Upper lobe of left lung (tissue), 6 donors: ENCODE results near the gene GDF2. TPM values are rescaled to one million over a fixed set of nuclear protein-coding genes. Genes with fewer than 3 reads are reported as not detected.

Experiments
- ATAC-seq, 2 donors: fragments of 200-7000 bp; cut with Tn5 transposase; one replicate each; pipeline ENCODE4 v1.9.1; 2022; ENCODE audit warnings: mild to moderate bottlenecking in 2 of 2, moderate library complexity in 2 of 2; ENCODE audit not compliant: low FRiP score in 2 of 2
- DNase-seq, 2 donors: peaks; one replicate each; pipeline ENCODE4 v3.0.0-alpha.2; 2019 to 2020
- H3K27ac ChIP-seq, 4 donors: fragments of 200-600 bp; sonication (generic); one replicate each; pipeline ENCODE4 v1.5.1; 2016 to 2019
- H3K27me3 ChIP-seq, 4 donors: fragments of 200-600 bp; sonication (generic); one replicate each; pipeline ENCODE4 v1.5.1; 2017 to 2019
- H3K36me3 ChIP-seq, 4 donors: fragments of 200-600 bp; sonication (generic); one replicate each; pipeline ENCODE4 v1.5.1; 2016 to 2019
- H3K4me1 ChIP-seq, 4 donors: fragments of 200-600 bp; sonication (generic); one replicate each; pipeline ENCODE4 v1.5.1; 2018 to 2019
- H3K4me3 ChIP-seq, 4 donors: fragments of 200-600 bp; sonication (generic); one replicate each; pipeline ENCODE4 v1.5.1; 2017 to 2019; ENCODE audit warnings: mild to moderate bottlenecking in 2 of 4, moderate library complexity in 1 of 4
- H3K9me3 ChIP-seq, 4 donors: fragments of 200-600 bp; sonication (generic); one replicate each; pipeline ENCODE4 v1.5.1; 2018 to 2019
- CTCF ChIP-seq, 6 experiments: fragments of 450-650 bp in 4 of 6; fragments of 200-600 bp in 2 of 6; sonication (generic) in 2 of 6; IDR thresholded peaks; one replicate each; pipeline ENCODE4 v1.5.1; 2016 to 2019; ENCODE audit warnings: antibody characterized with exemption in 6 of 6
- EP300 ChIP-seq, 4 donors: sonication (generic); formaldehyde crosslinking; IDR thresholded peaks; one replicate each; pipeline ENCODE4 v1.5.1; 2017; ENCODE audit warnings: antibody characterized with exemption in 4 of 4, control low read depth in 2 of 4
- POLR2A ChIP-seq, 4 donors: fragments of 450-650 bp; IDR thresholded peaks; one replicate each; pipeline ENCODE4 v1.5.1; 2016 to 2017; ENCODE audit warnings: antibody characterized with exemption in 4 of 4, mild to moderate bottlenecking in 2 of 4
- POLR2AphosphoS5 ChIP-seq, 2 donors: sonication (generic); formaldehyde crosslinking; IDR thresholded peaks; one replicate each; pipeline ENCODE4 v1.5.1; 2017; ENCODE audit warnings: antibody characterized with exemption in 2 of 2
- WGBS, 2 donors: methylation state at CpG; one replicate each; pipeline ENCODE4 v1.1.5; 2017 to 2018; 5-methylcytosine and 5-hydroxymethylcytosine counted together
- total RNA-seq, 6 donors: library from RNA; depleted of rRNA in 4 of 6; stranded (reverse); fragments of >200 nt in 4 of 6; gene quantifications; one replicate each; pipeline versions ENCODE4 v1.1.0 to v1.2.1, GENCODE V29; 2016 to 2021
- donor health status: DM: no; HTN: no; CAD: no; lungs with moderate emphysema.
- donor health status: DM: no; HTN: yes; CAD: no; lungs with severe emphysema.

Gene GDF2
- total RNA-seq, 6 donors from 2014 or later: not detected

DNA sequence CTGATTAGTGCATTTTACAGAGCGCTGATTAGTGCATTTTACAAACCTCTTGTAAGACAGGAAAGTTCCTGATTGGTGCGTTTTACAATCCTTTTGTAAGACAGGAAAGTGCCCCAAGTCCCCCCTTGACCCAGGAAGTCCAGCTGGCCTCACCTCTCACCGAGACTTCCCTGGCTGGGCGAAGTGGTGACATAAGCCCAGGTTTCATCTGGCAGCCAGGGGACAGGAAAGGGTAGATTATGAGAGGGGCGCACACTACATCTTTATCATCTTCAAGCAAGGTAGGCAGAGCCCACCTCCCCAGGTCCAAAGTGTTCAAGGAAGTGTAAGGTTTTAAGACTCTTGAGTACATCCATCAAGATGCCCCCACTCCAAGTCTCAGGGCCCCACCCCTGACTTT lies 27.8 kb upstream of the GDF2 start:
- no peaks in the 10 kb centered on the region for H3K27me3 ChIP-seq
- WGBS, 2 donors: 90 to 92% methylated on average over 5 of the region's 5 CpGs
- H3K4me1 ChIP-seq: no peaks in the 10 kb centered on the region
- no peak overlapping the region for H3K27ac ChIP-seq
- no peak for TF ChIP-seq POLR2A (IDR thresholded peaks at IDR 0.05)
- no peak for TF ChIP-seq EP300 (IDR thresholded peaks at IDR 0.05)
- TF ChIP-seq CTCF (IDR thresholded peaks at IDR 0.05): no peak
- TF ChIP-seq POLR2AphosphoS5 (IDR thresholded peaks at IDR 0.05): no peak
- no peaks in the 10 kb centered on the region for H3K9me3 ChIP-seq
- H3K36me3 ChIP-seq: no peaks in the 10 kb centered on the region
- ATAC-seq: no peak
- no peak for DNase-seq
- H3K4me3 ChIP-seq: no peak overlapping the region

- H3K27me3 ChIP-seq: peaks cover 0 to 7% (median 3%) of the 10 kb centered on the region in 4 donors
- peak overlapping the region in 1 of 4 donors; percentile 35 for H3K27ac ChIP-seq
- ATAC-seq (no peak), DNase-seq (no peak)
- 65 to 87% methylated on average over 3 to 5 of the region's 5 CpGs for WGBS, 2 donors
- H3K36me3 ChIP-seq: no peaks in the 10 kb centered on the region
- TF ChIP-seq POLR2A (IDR thresholded peaks at IDR 0.05): no peak
- no peak for TF ChIP-seq POLR2AphosphoS5 (IDR thresholded peaks at IDR 0.05)
- TF ChIP-seq CTCF (IDR thresholded peaks at IDR 0.05): no peak
- no peak for TF ChIP-seq EP300 (IDR thresholded peaks at IDR 0.05)
- H3K4me3 ChIP-seq: no peak overlapping the region
- no peaks in the 10 kb centered on the region for H3K9me3 ChIP-seq
- peaks cover 0 to 7% (median 2%) of the 10 kb centered on the region in 4 donors for H3K4me1 ChIP-seq
These were observed 26.8 kb upstream of the GDF2 start for GRCh38 chr10:47295411-47295810.

DNA sequence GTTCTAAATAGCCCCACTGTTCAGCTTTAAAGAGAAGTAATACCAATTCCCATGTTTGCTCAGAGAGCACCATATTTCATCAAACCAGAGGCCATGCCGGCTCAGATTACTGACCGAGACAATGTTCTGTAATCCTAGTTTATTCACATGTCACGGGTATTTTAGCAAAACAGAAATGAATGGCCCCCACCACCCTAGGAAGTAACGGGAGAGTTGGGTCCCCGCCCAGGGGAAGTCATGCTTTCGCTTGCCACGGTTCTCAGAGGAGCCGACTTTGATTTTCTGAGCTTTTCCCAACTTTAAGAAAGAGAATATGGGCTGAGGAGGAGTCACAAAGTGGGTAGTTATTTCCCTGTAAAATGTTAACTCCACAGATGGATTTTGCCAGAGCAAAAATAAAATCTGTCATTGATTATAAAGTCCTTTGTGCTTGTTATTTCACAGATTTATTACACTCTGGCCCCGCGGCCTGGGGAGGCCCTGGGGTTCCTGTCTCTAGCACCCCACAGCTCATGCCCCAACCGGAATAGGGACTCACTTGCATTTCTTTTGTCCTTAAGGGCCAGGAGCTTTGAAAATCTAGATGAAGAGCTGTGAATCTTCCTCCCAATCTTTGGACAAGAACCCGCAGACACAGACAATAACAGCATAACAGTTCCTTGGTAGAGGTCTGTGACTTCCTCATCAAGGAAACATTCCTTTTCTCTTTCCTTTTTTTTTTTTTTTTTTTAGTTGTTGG lies 25.9 kb upstream of the GDF2 start:
- Histone ChIP-seq H3K9me3 (no peaks in the 10 kb centered on the region), H3K36me3 (no peaks in the 10 kb centered on the region), H3K27me3 (peaks cover 0 to 12% (median 5%) of the 10 kb centered on the region in 4 donors), H3K4me1 (peaks cover 0 to 12% (median 6%) of the 10 kb centered on the region in 4 donors), H3K27ac (peak overlapping the region in 2 of 4 donors; percentile 27 to 35), H3K4me3 (no peak overlapping the region)
- WGBS, 2 donors: 32 to 34% methylated on average over 12 of the region's 12 CpGs
- ATAC-seq (peak in 1 of 2 donors; percentile 21), DNase-seq (peak in 1 of 2 donors; percentile 18)
- TF ChIP-seq POLR2A (IDR thresholded peaks at IDR 0.05): no peak

- ATAC-seq: no peak
- DNase-seq: no peak
- Histone ChIP-seq H3K4me3 (no peak overlapping the region), H3K27ac (no peak overlapping the region), H3K4me1 (peaks cover 0 to 12% (median 6%) of the 10 kb centered on the region in 4 donors), H3K27me3 (peaks cover 0 to 14% (median 5%) of the 10 kb centered on the region in 4 donors), H3K36me3 (no peaks in the 10 kb centered on the region), H3K9me3 (no peaks in the 10 kb centered on the region)
- no peak for TF ChIP-seq POLR2AphosphoS5 (IDR thresholded peaks at IDR 0.05)
- TF ChIP-seq EP300 (IDR thresholded peaks at IDR 0.05): no peak
- no peak for TF ChIP-seq CTCF (IDR thresholded peaks at IDR 0.05)
- TF ChIP-seq POLR2A (IDR thresholded peaks at IDR 0.05): no peak
- WGBS, 2 donors: 35 to 61% methylated on average over 1 of the region's 1 CpG
These were observed 25.3 kb upstream of the GDF2 start for GRCh38 chr10:47296941-47297340.

GRCh38 chr10:47297866-47298540 lies 24.3 kb upstream of the GDF2 start:
- ATAC-seq (no peak), DNase-seq (no peak)
- WGBS, 2 donors: 70 to 79% methylated on average over 9 to 12 of the region's 12 CpGs
- peak overlapping the region in 1 of 4 donors; percentile 57 for H3K27ac ChIP-seq
- H3K27me3 ChIP-seq: peaks cover 0 to 14% (median 5%) of the 10 kb centered on the region in 4 donors
- H3K4me3 ChIP-seq: no peak overlapping the region
- no peaks in the 10 kb centered on the region for H3K9me3 ChIP-seq
- H3K36me3 ChIP-seq: no peaks in the 10 kb centered on the region
- peaks cover 0 to 12% (median 6%) of the 10 kb centered on the region in 4 donors for H3K4me1 ChIP-seq
- no peak for TF ChIP-seq CTCF (IDR thresholded peaks at IDR 0.05)
- TF ChIP-seq EP300 (IDR thresholded peaks at IDR 0.05): no peak
- TF ChIP-seq POLR2A (IDR thresholded peaks at IDR 0.05): no peak
- TF ChIP-seq POLR2AphosphoS5 (IDR thresholded peaks at IDR 0.05): no peak
